Body of pancreas (tissue), 4 donors: Measurements from ENCODE around the gene CYTH3. TPM values are rescaled to one million over a fixed set of nuclear protein-coding genes. Genes with fewer than 3 reads are reported as not detected.

ENCODE experiments used
- ATAC-seq: fragments of 150-250 bp; one replicate; pipeline ENCODE4 v1.9.1; 2016
- DNase-seq, 4 donors: peaks; one replicate each; pipeline ENCODE4 v3.0.0-alpha.2; 2019
- H3K27ac ChIP-seq, 4 donors: fragments of 200-600 bp; sonication (generic); 1 replicate in 3 of 4; 2 replicates in 1 of 4; pipeline versions ENCODE4 v1.5.1 to v1.6.1; 2016 to 2019; ENCODE audit warnings: mild to moderate bottlenecking in 1 of 4, mixed read lengths in 1 of 4, moderate library complexity in 1 of 4
- H3K27me3 ChIP-seq, 2 donors: fragments of 200-600 bp; sonication (generic); one replicate each; pipeline ENCODE4 v1.6.0; 2016; ENCODE audit warnings: mild to moderate bottlenecking in 1 of 2
- H3K36me3 ChIP-seq, 2 donors: fragments of 200-600 bp; sonication (generic); replicated peaks in 1 of 2; 2 replicates each; pipeline ENCODE4 v1.5.1; 2016; ENCODE audit warnings: low read depth in 2 of 2; ENCODE audit not compliant: insufficient read depth in 1 of 2
- H3K4me1 ChIP-seq: fragments of 200-600 bp; sonication (generic); one replicate; pipeline ENCODE4 v1.6.0; 2016
- H3K4me3 ChIP-seq, 2 donors: fragments of 200-600 bp; sonication (generic); 1 replicate in 1 of 2; 2 replicates in 1 of 2; pipeline ENCODE4 v1.5.1; 2016 to 2019
- H3K9me3 ChIP-seq, 3 donors: fragments of 200-600 bp; sonication (generic); 1 replicate in 2 of 3; 2 replicates in 1 of 3; pipeline ENCODE4 v1.5.1; 2016
- POLR2A ChIP-seq, 3 donors: fragments of 450-650 bp; IDR thresholded peaks; one replicate each; pipeline ENCODE4 v1.6.1; 2016; ENCODE audit warnings: antibody characterized with exemption in 3 of 3, mild to moderate bottlenecking in 2 of 3
- WGBS, 2 donors: methylation state at CpG; one replicate each; pipeline ENCODE4 v1.1.5; 2017; 5-methylcytosine and 5-hydroxymethylcytosine counted together
- intact Hi-C: fragments of 100-400 bp; cut with DNase I; formaldehyde crosslinking; loops from one replicate; pipeline ENCODE4 v1.15.1; 2023
- total RNA-seq, 2 donors: library from RNA; depleted of rRNA; stranded (reverse); fragments of >200 nt; gene quantifications; one replicate each; pipeline ENCODE4 v1.1.0, GENCODE V29; 2016
- TF ChIP-seq, protein P1 (sequence below), 7 experiments: fragments of 450-650 bp in 4 of 7; fragments of 200-600 bp in 3 of 7; sonication (generic) in 3 of 7; IDR thresholded peaks; one replicate each; pipeline ENCODE4 v1.5.1; 2016 to 2019; ENCODE audit warnings: antibody characterized with exemption in 7 of 7

Gene CYTH3
- total RNA-seq, 2 donors from 2014 or later, result 14.0 to 18.8 TPM

DNA sequence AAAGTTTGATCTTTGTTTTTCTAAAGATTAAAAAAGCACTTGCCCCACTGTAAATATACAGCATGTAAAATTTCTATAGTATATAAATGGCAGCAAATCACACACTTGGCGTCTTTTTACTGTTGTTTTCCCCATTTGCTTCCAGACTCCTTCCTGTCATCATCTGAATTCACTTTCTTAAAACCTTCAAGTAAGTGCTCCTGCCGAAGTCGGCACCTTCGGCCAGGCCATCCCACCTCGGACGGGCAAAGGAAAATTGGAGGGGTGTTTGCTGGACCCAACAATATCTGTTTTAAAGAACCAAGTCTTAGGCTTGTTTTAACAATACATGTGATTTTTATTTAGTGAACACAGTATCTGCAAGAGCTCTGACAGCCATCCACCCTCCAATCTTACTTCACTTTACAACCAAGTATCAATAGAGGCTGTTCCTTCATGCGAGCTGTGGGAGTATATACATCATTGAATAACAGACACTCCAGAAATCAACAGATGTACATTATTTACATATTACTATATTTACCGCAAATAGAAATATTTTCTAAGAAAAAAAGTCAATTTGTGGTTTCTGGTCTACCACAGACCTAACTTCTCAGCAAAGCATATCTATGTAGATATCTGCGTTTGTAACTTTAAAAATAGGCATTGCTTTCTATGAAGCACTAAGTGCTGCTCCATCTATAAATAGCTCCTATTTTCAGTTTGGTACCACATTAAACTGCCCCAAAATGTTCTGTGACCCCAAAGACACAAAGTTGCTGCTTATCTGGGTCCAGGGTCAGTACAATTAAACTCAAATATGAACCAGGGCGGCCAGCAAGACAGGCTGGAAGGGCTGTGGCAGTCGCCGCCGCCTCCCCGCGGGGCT lies 110.7 kb downstream of the CYTH3 start:
- H3K9me3 ChIP-seq, result no peaks in the 10 kb centered on the region
- intact Hi-C loops, result no loop called here
- ATAC-seq (no peak), DNase-seq (peak in 1 of 4 donors; percentile 1)
- H3K4me3 ChIP-seq, result no peak overlapping the region
- WGBS, 2 donors, result 81 to 85% methylated on average over 12 to 15 of the region's 15 CpGs
- H3K27ac ChIP-seq, result no peak overlapping the region
- H3K4me1 ChIP-seq, result no peaks in the 10 kb centered on the region
- H3K27me3 ChIP-seq, result no peaks in the 10 kb centered on the region
- TF ChIP-seq POLR2A (IDR thresholded peaks at IDR 0.05), result no peak
- TF ChIP-seq, protein P1, sequence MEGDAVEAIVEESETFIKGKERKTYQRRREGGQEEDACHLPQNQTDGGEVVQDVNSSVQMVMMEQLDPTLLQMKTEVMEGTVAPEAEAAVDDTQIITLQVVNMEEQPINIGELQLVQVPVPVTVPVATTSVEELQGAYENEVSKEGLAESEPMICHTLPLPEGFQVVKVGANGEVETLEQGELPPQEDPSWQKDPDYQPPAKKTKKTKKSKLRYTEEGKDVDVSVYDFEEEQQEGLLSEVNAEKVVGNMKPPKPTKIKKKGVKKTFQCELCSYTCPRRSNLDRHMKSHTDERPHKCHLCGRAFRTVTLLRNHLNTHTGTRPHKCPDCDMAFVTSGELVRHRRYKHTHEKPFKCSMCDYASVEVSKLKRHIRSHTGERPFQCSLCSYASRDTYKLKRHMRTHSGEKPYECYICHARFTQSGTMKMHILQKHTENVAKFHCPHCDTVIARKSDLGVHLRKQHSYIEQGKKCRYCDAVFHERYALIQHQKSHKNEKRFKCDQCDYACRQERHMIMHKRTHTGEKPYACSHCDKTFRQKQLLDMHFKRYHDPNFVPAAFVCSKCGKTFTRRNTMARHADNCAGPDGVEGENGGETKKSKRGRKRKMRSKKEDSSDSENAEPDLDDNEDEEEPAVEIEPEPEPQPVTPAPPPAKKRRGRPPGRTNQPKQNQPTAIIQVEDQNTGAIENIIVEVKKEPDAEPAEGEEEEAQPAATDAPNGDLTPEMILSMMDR (IDR thresholded peaks at IDR 0.05), result no peak
- H3K36me3 ChIP-seq, result peaks cover 0 to 9% of the 10 kb centered on the region in 2 donors

DNA sequence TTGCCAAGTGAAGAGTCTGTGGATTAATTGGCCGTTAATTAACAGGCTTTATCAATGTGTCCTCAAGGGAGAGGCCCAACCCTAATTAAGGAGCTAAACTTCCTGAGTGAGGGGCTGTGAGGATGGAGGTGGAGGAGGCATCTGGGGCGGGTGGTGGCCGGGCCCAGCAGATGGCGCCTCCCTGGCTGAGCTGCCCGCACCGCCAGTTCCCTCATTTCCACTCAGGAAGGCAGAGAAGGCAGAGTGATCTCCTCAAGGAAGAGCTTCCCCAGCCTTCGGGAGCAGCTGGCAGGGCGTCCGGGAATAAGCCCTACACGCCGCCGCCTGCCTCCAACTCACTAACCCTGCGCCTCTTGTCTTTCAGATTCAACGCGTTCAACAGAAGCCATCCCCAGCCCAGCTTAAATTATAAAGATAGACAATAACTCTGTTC lies 112.2 kb downstream of the CYTH3 start:
- no peaks in the 10 kb centered on the region for H3K9me3 ChIP-seq
- H3K4me3 ChIP-seq, result no peak overlapping the region
- H3K27ac ChIP-seq, result no peak overlapping the region
- H3K4me1 ChIP-seq, result no peaks in the 10 kb centered on the region
- ATAC-seq (peak; percentile 29), DNase-seq (peak in 2 of 4 donors; percentile 37 to 39)
- intact Hi-C loops, result no loop called here
- WGBS, 2 donors, result 85 to 91% methylated on average over 15 of the region's 15 CpGs
- TF ChIP-seq, protein P1 (IDR thresholded peaks at IDR 0.05), result peak in 6 of 7 experiments; percentile 15 to 50 (median 26)
- no peak for TF ChIP-seq POLR2A (IDR thresholded peaks at IDR 0.05)
- H3K36me3 ChIP-seq, result peaks cover 0 to 10% of the 10 kb centered on the region in 2 donors
- H3K27me3 ChIP-seq, result no peaks in the 10 kb centered on the region

DNA sequence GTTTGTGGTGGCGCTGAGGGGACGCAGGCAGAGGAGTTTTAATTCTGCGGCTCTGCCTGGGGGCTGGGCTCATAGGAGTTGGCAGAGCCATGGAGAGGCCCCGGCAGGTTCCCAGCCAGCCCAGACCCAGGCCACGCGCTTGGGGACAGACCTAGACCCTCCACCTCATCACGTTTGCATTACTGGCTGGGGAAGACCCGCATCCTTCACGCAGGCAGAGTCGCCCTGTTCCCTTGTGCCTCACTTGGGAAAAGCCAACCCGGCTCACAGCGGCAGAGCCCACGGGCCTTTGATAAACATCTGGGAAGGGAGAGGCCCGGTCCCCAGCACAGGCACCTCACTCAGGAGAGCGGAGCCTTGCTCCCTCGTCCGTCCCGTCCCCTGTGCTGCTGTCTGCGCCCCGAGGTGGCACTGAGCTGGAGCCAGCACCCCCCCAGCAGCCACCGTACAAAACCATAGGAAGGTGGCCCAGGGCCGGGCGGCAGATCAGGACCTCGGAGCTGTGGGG lies 112.8 kb downstream of the CYTH3 start:
- TF ChIP-seq POLR2A (IDR thresholded peaks at IDR 0.05), result no peak
- TF ChIP-seq, protein P1 (IDR thresholded peaks at IDR 0.05), result no peak
- H3K9me3 ChIP-seq, result no peaks in the 10 kb centered on the region
- 83 to 89% methylated on average over 18 to 24 of the region's 24 CpGs for WGBS, 2 donors
- DNase-seq (no peak), ATAC-seq (no peak)
- no peak overlapping the region for H3K4me3 ChIP-seq
- no peaks in the 10 kb centered on the region for H3K4me1 ChIP-seq
- intact Hi-C loops, result no loop called here
- H3K27ac ChIP-seq, result no peak overlapping the region
- H3K36me3 ChIP-seq, result peaks cover 0 to 13% of the 10 kb centered on the region in 2 donors
- H3K27me3 ChIP-seq, result no peaks in the 10 kb centered on the region

DNA sequence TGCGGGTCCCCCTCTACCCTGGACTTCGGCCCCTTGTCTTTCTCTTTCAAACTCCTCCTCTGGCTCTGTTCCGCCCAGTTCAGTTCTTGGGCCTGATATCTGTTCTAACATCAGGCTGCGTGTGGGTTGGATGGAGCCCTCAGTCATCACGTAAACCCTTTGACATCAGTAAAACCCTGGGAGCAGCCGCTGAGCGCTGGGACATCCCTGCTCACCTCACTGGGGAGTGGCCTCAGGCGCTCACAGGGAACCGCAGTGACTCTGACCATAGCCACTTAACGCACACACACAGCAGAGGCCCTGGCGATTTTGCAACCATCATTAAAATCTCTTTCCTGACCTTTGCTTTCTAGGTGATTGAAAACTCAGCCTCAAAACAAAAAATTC lies 113.3 kb downstream of the CYTH3 start:
- 88 to 95% methylated on average over 9 to 11 of the region's 11 CpGs for WGBS, 2 donors
- intact Hi-C loops, result no loop called here
- H3K27ac ChIP-seq, result no peak overlapping the region
- no peaks in the 10 kb centered on the region for H3K9me3 ChIP-seq
- ATAC-seq (no peak), DNase-seq (no peak)
- peaks cover 0 to 13% of the 10 kb centered on the region in 2 donors for H3K36me3 ChIP-seq
- TF ChIP-seq POLR2A (IDR thresholded peaks at IDR 0.05), result no peak
- TF ChIP-seq, protein P1 (IDR thresholded peaks at IDR 0.05), result no peak
- no peaks in the 10 kb centered on the region for H3K27me3 ChIP-seq
- no peaks in the 10 kb centered on the region for H3K4me1 ChIP-seq
- no peak overlapping the region for H3K4me3 ChIP-seq
